NB4 (cell line): ENCODE measurements around the gene BCAN.

Experiments used
- CTCF ChIP-seq: IDR thresholded peaks from one replicate; pipeline ENCODE4 v1.5.1; 2012; ENCODE audit warnings: low read depth, low read length
- POLR2A ChIP-seq: IDR thresholded peaks from 2 replicates; pipeline ENCODE4 v1.6.1; 2011; ENCODE audit warnings: mild to moderate bottlenecking; ENCODE audit not compliant: insufficient read length; ENCODE audit errors: extremely low read depth

- TF ChIP-seq POLR2A, result no peak
- TF ChIP-seq CTCF, result no peak
Measured at GRCh38 chr1:156640842-156641706, 843 bp upstream of the BCAN start.
